GM12873 (cell line): ENCODE measurements around the gene SPOCK3.

Experiments
- CTCF ChIP-seq: IDR thresholded peaks from 2 replicates; pipeline ENCODE4 v1.5.1; 2012; ENCODE audit warnings: low read depth, mild to moderate bottlenecking, moderate library complexity, low read length, control low read depth; ENCODE audit not compliant: insufficient read depth; ENCODE audit errors: missing control alignments

SPOCK3 gene

GRCh38 chr4:166733686-166734085 is 500.6 kb downstream of the SPOCK3 start:
- TF ChIP-seq CTCF: no peak

- no peak for TF ChIP-seq CTCF
These were observed 507.5 kb downstream of the SPOCK3 start for GRCh38 chr4:166726832-166727231.

- no peak for TF ChIP-seq CTCF
These were observed 509.9 kb downstream of the SPOCK3 start for GRCh38 chr4:166724369-166724768.

GRCh38 chr4:166723532-166724140 is 510.7 kb downstream of the SPOCK3 start:
- TF ChIP-seq CTCF: no peak

DNA sequence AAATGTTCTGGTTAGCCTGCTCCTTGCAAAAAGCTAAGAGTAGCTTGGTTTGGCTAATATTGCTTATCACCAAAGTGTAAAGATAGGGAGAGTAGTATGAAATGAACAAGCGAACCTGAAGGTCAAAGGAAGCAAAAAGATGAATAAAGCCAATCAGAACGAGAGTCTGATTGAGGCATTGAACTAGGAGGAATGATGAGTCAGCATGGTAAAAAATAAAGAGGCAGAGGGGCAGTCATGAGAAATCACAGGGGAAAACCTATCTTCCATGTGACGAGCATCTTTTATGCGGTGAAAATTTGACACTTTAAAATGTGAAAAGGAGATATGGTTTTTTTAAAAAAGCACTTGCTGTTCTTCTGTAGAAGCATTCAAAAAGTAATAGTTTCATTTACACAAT is 533.7 kb downstream of the SPOCK3 start:
- no peak for TF ChIP-seq CTCF

- no peak for TF ChIP-seq CTCF
These were observed 545.5 kb downstream of the SPOCK3 start for GRCh38 chr4:166688835-166689234.

DNA sequence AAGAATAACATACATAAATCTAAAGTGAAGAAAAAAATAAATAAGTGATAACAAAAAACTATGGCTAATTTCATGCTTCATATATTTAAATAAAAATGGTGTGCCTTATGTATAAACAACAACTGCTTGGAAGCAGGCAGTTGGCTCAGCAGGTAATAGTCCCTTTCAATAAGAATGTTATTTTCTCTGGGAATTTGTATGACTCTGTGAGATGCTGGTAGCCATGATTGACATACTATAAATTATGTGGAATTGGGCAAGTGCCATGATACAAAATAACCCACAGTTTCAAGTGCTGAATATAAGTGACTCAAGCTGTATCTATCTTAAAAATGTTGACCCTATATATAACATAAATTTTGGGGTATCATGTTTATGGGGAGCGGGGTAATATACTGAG is 546.5 kb downstream of the SPOCK3 start:
- no peak for TF ChIP-seq CTCF
